ENCODE results near the gene HM13.
A peak's percentile ranks its signal among the peaks of the same experiment; 100 is the strongest.
"Not testable (repeated sequence)": the region's sequence is repeated elsewhere in the genome, so short reads cannot be mapped to it uniquely, and the experiment has no call there.

The HM13 gene

DNA sequence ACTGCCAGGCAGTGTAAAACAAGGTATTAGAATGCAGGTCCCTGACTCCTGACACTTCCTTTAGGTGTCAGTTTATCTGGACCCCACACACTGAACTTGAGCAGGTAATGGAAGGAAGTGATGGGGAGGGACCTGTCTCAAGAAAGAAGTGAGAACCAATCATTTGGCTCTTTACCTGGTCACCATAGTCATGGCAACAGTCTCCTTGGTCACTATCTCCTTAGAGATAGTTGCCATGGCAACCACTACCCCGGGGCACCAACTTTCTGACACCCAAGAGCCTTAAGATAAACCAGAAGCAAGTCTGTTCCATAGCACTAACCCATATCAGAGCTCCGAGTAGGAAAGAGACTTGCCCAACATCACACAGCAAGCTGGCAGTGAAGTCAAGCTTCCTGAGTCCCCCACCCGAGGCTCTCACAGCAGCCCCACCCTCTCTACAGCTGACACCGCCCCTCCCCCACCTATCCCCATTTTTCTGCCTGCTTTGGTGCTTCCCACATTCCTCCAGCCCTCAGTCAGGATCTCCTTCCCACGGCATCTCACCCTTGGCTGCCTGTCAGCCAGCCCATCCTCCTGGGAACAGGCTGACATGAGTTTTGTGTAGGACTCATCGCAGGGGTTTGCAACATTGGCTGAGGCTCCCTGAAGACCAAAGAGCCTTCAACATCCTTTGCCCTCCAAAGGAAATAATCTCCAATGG is 16.3 kb upstream of the HM13 start:
- no peak for DNase-seq
- Histone ChIP-seq H3K4me1 (no peaks in the 10 kb centered on the region; the same call in none of the 2 replicates), H3K27me3 (no peaks in the 10 kb centered on the region), H3K36me3 (no peaks in the 10 kb centered on the region), H3K9me3 (no peaks in the 10 kb centered on the region), H3K4me3 (ENCODE audit: low read depth, low read length) (no peak overlapping the region)
- TF ChIP-seq, protein P1, sequence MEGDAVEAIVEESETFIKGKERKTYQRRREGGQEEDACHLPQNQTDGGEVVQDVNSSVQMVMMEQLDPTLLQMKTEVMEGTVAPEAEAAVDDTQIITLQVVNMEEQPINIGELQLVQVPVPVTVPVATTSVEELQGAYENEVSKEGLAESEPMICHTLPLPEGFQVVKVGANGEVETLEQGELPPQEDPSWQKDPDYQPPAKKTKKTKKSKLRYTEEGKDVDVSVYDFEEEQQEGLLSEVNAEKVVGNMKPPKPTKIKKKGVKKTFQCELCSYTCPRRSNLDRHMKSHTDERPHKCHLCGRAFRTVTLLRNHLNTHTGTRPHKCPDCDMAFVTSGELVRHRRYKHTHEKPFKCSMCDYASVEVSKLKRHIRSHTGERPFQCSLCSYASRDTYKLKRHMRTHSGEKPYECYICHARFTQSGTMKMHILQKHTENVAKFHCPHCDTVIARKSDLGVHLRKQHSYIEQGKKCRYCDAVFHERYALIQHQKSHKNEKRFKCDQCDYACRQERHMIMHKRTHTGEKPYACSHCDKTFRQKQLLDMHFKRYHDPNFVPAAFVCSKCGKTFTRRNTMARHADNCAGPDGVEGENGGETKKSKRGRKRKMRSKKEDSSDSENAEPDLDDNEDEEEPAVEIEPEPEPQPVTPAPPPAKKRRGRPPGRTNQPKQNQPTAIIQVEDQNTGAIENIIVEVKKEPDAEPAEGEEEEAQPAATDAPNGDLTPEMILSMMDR (IDR thresholded peaks at IDR 0.05; ENCODE audit: low read depth, low read length) = no peak

DNA sequence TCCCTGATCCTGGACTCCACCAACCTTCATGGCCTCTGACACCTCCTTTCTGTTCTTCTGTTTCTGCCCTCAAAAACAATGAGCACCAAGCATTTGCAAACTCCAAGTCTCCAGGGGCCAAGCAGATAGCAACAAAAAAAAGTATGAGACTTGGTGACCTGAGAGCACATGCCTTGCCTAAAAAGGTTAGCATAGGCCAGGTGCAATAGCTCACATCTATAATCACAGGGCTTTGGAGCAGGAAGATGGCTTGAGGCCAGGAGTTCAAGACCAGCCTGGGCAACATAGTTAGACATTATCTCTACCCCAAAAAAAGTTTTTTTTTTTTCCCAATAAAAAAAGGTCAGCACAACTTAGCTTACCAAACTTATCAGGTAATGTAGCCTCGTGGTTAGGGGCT is 13.7 kb upstream of the HM13 start:
- no peak for DNase-seq
- Histone ChIP-seq H3K4me3 (ENCODE audit: low read depth, low read length) (no peak overlapping the region), H3K27me3 (no peaks in the 10 kb centered on the region), H3K4me1 (no peaks in the 10 kb centered on the region; the same call in none of the 2 replicates), H3K36me3 (no peaks in the 10 kb centered on the region), H3K9me3 (no peaks in the 10 kb centered on the region)
- TF ChIP-seq, protein P1 (IDR thresholded peaks at IDR 0.05; ENCODE audit: low read depth, low read length) = no peak

DNA sequence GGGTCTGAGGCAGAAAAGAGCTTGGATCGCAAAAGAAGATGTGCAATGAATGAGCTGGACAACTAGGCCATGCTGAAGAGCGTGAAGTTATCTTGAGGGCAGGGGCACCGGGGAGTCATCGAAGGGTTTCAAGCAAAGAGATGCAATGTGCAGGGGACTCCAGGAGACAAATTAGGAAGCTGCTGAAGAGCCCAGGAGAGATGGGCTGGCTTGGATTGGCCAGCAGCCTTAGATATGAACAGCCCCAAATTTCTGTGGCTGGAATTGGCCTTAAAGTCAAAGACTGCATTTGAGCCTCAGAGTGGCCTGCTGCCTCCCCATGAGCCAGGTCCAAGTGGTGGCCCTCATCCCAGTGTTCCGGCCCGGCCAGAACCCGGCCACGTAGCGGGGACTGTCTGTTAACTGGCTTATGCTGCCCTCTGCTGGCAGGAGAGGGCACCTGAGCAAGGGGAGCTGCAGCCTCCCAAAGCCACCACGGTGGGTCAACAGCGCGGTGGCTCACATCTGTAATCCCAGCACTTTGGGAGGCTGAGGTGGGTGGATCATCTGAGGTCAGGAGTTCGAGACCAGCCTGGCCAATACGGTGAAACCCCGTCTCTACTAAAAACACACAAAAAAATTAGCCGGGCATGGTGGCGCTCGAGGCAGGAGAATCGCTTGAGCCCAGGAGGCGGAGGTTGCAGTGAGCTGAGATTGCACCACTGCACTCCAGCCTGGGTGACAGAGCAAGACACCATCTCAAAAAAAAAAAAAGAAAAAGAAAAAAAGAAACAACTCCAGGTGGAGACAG is 11.2 kb upstream of the HM13 start:
- not testable (repeated sequence) for H3K36me3 ChIP-seq; H3K4me3 ChIP-seq (ENCODE audit: low read depth, low read length); H3K9me3 ChIP-seq; H3K27me3 ChIP-seq; H3K4me1 ChIP-seq
- DNase-seq = peak; percentile 88
- TF ChIP-seq, protein P1 (IDR thresholded peaks at IDR 0.05; ENCODE audit: low read depth, low read length) = peak; percentile 85

DNA sequence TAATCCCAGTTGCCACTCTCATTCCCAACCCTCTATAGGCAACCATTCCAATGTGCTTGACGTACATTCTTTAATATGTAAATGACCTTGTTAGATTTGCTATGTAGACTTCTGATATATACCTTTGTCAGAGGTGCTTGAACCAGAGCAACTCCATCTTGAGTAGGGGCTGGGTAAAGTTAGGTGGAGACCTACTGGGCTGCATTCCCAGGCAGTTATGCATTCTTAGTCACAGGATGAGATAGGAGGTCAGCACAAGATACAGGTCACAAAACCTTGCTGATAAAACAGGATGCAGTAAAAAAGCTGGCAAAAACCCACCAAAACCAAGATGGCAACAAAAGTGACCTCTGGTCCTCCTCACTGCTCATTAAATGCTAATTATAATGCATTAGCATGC is 8.3 kb upstream of the HM13 start:
- no peaks in the 10 kb centered on the region for H3K27me3 ChIP-seq
- H3K9me3 ChIP-seq = no peaks in the 10 kb centered on the region
- H3K36me3 ChIP-seq = no peaks in the 10 kb centered on the region
- no peak for DNase-seq
- no peaks in the 10 kb centered on the region for H3K4me1 ChIP-seq
- no peak overlapping the region for H3K4me3 ChIP-seq (ENCODE audit: low read depth, low read length)
- TF ChIP-seq, protein P1 (IDR thresholded peaks at IDR 0.05; ENCODE audit: low read depth, low read length) = no peak

DNA sequence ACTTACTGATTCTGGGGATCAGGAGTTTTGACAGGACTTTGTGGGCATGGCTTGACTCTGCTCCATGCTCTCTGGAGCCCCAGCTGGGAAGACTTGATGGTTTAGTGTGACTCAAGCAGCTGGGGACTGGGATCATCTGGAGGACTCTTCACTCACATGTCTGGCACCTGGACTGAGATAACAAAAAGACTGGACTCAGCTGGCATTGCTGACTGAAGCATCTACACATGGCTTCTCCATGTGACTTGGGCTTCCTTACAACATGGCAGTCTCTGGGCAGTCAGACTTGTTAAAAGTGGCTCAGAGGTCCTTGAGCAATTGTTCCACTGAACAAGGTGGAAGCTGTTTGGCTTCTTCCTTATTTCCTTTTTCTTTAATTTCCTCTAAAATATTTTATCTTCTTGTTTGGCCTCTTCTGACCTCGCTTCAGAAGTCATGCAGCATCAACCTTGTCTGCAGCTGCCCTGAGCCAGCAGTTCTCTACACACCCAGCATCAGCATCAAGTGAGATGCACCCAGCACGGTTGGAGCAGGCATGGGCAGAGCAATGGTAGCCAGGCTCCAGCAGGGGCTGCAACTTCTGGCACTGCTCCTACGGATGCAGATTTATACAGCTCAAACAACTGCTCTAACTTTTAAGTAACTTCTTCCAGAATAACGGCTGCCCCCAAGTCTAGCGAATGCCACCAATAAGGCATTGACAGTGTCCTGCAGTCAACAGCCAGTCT is 5.6 kb upstream of the HM13 start:
- Histone ChIP-seq H3K9me3 (no peaks in the 10 kb centered on the region), H3K36me3 (no peaks in the 10 kb centered on the region), H3K4me3 (ENCODE audit: low read depth, low read length) (no peak overlapping the region), H3K27me3 (no peaks in the 10 kb centered on the region), H3K4me1 (no peaks in the 10 kb centered on the region)
- DNase-seq = no peak
- TF ChIP-seq, protein P1 (IDR thresholded peaks at IDR 0.05; ENCODE audit: low read depth, low read length) = no peak
